ENCODE results near the gene GPD2. TPM values are rescaled to one million over a fixed set of nuclear protein-coding genes. Genes with fewer than 3 reads are reported as not detected.

The GPD2 gene
- total and polyA plus RNA-seq, 10 of the 15 experiments (the other 5 are each of a cell fraction or from before 2014, with no cell fraction given): 10.0 to 73.5 (median 43.4) TPM

DNA sequence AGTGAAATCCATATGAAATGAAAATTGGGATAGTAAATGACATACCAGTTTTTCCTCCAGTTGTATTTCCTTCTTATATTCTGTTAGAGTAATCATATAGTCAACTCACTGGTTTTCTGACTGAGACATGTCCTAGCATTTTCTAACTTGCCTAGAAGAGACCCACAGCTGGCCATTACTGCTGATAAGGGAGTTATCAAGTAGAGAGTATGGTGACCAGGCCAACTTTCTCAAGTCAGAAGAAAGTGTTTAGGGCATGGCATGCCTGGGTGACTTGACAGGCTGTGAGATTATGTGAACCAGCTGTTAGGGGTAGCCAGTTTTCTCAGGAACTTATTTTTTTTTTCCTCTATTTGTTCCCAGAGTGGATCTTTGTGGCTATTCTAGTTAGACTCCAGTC is 81.2 kb downstream of the GPD2 start:
- Histone ChIP-seq H3K36me3 (ENCODE audit: control insufficient read depth in 2 of 2, insufficient read depth in 2 of 2, low read length in 1 of 2) (peaks cover 0 to 3% of the 10 kb centered on the region in 2 experiments; a peak in 2 of 4 replicates), H4K20me1 (ENCODE audit: control insufficient read depth, insufficient read depth) (no peaks in the 10 kb centered on the region), H3K9ac (ENCODE audit: control insufficient read depth, insufficient read depth, low read length) (no peak overlapping the region), H3K4me3 (no peak overlapping the region), H3K27ac (ENCODE audit: control insufficient read depth, insufficient read depth) (peak overlapping the region; percentile 28; the same call in 1 of the 2 replicates), H3K79me2 (ENCODE audit: control insufficient read depth, insufficient read depth, low read length) (no peaks in the 10 kb centered on the region), H3K27me3 (replicated peaks in 1 of 2; ENCODE audit: control insufficient read depth in 2 of 2, insufficient read depth in 2 of 2, low read length in 1 of 2) (no peaks in the 10 kb centered on the region), H3K9me3 (replicated peaks; ENCODE audit: control insufficient read depth, insufficient read depth, low read length) (no peaks in the 10 kb centered on the region; the same call in 2 of the 3 replicates), H2AFZ (ENCODE audit: control insufficient read depth, low read depth, low read length) (no peak overlapping the region), H3K4me1 (ENCODE audit: control insufficient read depth, insufficient read depth, low read length) (peaks cover 4% of the 10 kb centered on the region; the same call in 1 of the 2 replicates), H3K4me2 (ENCODE audit: control insufficient read depth, insufficient read depth) (no peak overlapping the region)
- TF ChIP-seq TCF3 (IDR thresholded peaks at IDR 0.05; ENCODE audit: borderline replicate concordance, insufficient read depth, low read depth, low read length): peak; percentile 48; the same call in 1 of the 2 replicates
- TF ChIP-seq NFYB (IDR thresholded peaks at IDR 0.05; ENCODE audit: insufficient read depth, low read depth, low read length): no peak
- no peak for TF ChIP-seq JUNB (IDR thresholded peaks at IDR 0.05)
- no peak for TF ChIP-seq HDGF (IDR thresholded peaks at IDR 0.05)
- intact Hi-C loops (cut with micrococcal nuclease; ENCODE audit: unreplicated experiment): no loop called here
- ChIA-PET POLR2A (interaction anchor here (0.7 to 1.0 kb wide), 2 partner anchors 12 to 167 kb away, joined by 3 read pairs; no protein-coding TSS in a partner anchor), RAD21 (ENCODE audit: unreplicated experiment) (no interaction called here), SMC1A (ENCODE audit: uncharacterized antibody, unreplicated experiment) (interaction anchor here (0.7 to 1.9 kb wide), 10 partner anchors 11 to 182 kb away, joined by 3 to 12 read pairs (median 4); no protein-coding TSS in a partner anchor), CTCF (interaction anchor here (1.1 to 1.3 kb wide), 4 partner anchors 9 to 182 kb away, joined by 3 to 7 read pairs (median 5); no protein-coding TSS in a partner anchor)
- DNase-seq (ENCODE audit: low read depth, low spot score): no peak
- BruUV-seq (replicated peaks): no TSS peak
- in situ Hi-C loops (cut with MboI): loop anchor here (25.0 kb wide), 1 partner anchor 895 kb away; no protein-coding TSS in a partner anchor
- peak; percentile 64 for ATAC-seq
- FAIRE-seq: no peak

DNA sequence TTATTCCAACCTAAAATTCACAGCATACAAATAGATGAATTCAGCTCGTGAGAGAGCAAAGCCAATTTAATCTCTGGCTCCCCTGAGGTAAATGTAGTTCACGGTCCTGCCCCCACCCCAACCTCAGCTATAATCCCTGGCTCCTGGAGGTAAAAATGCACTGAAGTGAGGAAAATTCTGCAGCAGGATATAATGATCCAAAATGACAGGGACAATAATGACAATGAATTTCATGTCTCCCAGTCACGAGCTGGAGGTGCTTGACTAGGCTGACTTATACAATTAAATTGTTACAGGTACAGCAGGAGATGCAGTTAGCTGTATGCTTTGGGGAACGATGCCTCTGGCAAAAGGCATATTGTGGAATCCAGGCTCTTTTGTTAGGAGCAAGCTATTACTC is 82.0 kb downstream of the GPD2 start:
- Histone ChIP-seq H3K27ac (ENCODE audit: control insufficient read depth, insufficient read depth) (no peak overlapping the region), H3K36me3 (ENCODE audit: control insufficient read depth in 2 of 2, insufficient read depth in 2 of 2, low read length in 1 of 2) (peaks cover 0 to 3% of the 10 kb centered on the region in 2 experiments; a peak in 1 of 4 replicates), H4K20me1 (ENCODE audit: control insufficient read depth, insufficient read depth) (no peaks in the 10 kb centered on the region), H3K4me1 (ENCODE audit: control insufficient read depth, insufficient read depth, low read length) (no peaks in the 10 kb centered on the region), H3K9ac (ENCODE audit: control insufficient read depth, insufficient read depth, low read length) (no peak overlapping the region), H3K4me3 (no peak overlapping the region), H3K9me3 (replicated peaks; ENCODE audit: control insufficient read depth, insufficient read depth, low read length) (no peaks in the 10 kb centered on the region; the same call in 2 of the 3 replicates), H3K27me3 (replicated peaks in 1 of 2; ENCODE audit: control insufficient read depth in 2 of 2, insufficient read depth in 2 of 2, low read length in 1 of 2) (no peaks in the 10 kb centered on the region), H3K79me2 (ENCODE audit: control insufficient read depth, insufficient read depth, low read length) (no peaks in the 10 kb centered on the region), H3K4me2 (ENCODE audit: control insufficient read depth, insufficient read depth) (no peak overlapping the region), H2AFZ (ENCODE audit: control insufficient read depth, low read depth, low read length) (no peak overlapping the region)
- DNase-seq (ENCODE audit: low read depth, low spot score) (no peak), FAIRE-seq (no peak), ATAC-seq (no peak)
- RAD21 ChIA-PET (ENCODE audit: unreplicated experiment): no interaction called here
- CTCF ChIA-PET: interaction anchor here (1.1 to 1.3 kb wide), 4 partner anchors 8 to 183 kb away, joined by 3 to 7 read pairs (median 5); no protein-coding TSS in a partner anchor
- 94% methylated on average over 4 of the region's 4 CpGs for WGBS (ENCODE audit: insufficient coverage, insufficient replicate concordance, low lambda C conversion rate, missing lambda C conversion rate)
- SMC1A ChIA-PET (ENCODE audit: uncharacterized antibody, unreplicated experiment): interaction anchor here (0.6 to 1.9 kb wide), 12 partner anchors 10 to 1114 kb away, joined by 3 to 12 read pairs (median 4); no protein-coding TSS in a partner anchor
- no TSS peak for BruUV-seq (replicated peaks)
- POLR2A ChIA-PET: interaction anchor here (0.7 to 1.0 kb wide), 2 partner anchors 12 to 168 kb away, joined by 3 read pairs; no protein-coding TSS in a partner anchor
- TF ChIP-seq NFIC (IDR thresholded peaks at IDR 0.05; ENCODE audit: low read depth, low read length) (no peak), YY1 (IDR thresholded peaks at IDR 0.05; ENCODE audit: low read depth, low read length) (no peak), PAX5 (IDR thresholded peaks at IDR 0.05; ENCODE audit: borderline replicate concordance, low read depth, low read length) (no peak), CREB1 (IDR thresholded peaks at IDR 0.05; ENCODE audit: low read depth) (no peak)
- in situ Hi-C loops (cut with MboI): loop anchor here (25.0 kb wide), 1 partner anchor 894 kb away; no protein-coding TSS in a partner anchor
- intact Hi-C loops (cut with micrococcal nuclease; ENCODE audit: unreplicated experiment): no loop called here

Data from GM12878 (cell line).